Cardiac muscle cell (in vitro differentiated cells and primary cell): Measurements from ENCODE around the gene CYP2D6. TPM values are rescaled to one million over a fixed set of nuclear protein-coding genes. Genes with fewer than 3 reads are reported as not detected.

Experiments used
- DNase-seq, 2 donors: peaks; one replicate each; pipeline versions ENCODE4 v3.0.0 to v3.0.0-alpha.2; 2010 to 2017; ENCODE audit warnings: low read depth in 1 of 2, low spot score in 1 of 2
- H3K27ac ChIP-seq: fragments of 200-600 bp; sonication (generic); 2 replicates; pipeline ENCODE4 v1.5.1; 2016
- H3K27me3 ChIP-seq: fragments of 200-600 bp; sonication (generic); 2 replicates; pipeline ENCODE4 v1.6.0; 2016; ENCODE audit warnings: control low read depth
- H3K36me3 ChIP-seq: fragments of 200-600 bp; sonication (generic); 2 replicates; pipeline ENCODE4 v1.5.1; 2016; ENCODE audit warnings: control low read depth
- H3K4me1 ChIP-seq: fragments of 200-600 bp; sonication (generic); 2 replicates; pipeline ENCODE4 v1.8.1; 2017; ENCODE audit warnings: low read depth, mild to moderate bottlenecking, mixed run types
- H3K4me3 ChIP-seq: fragments of 200-600 bp; sonication (generic); 2 replicates; pipeline ENCODE4 v1.5.1; 2016; ENCODE audit warnings: mild to moderate bottlenecking
- H3K9me3 ChIP-seq: fragments of 200-600 bp; sonication (generic); 2 replicates; pipeline ENCODE4 v1.5.1; 2017; ENCODE audit warnings: low read depth, mild to moderate bottlenecking, control low read depth
- CTCF ChIP-seq: IDR thresholded peaks from 2 replicates; pipeline ENCODE4 v1.5.1; 2012; ENCODE audit warnings: low read depth, mild to moderate bottlenecking, low read length
- polyA plus RNA-seq: library from polyadenylated mRNA; unstranded; fragments of >200 nt; fragmentation: Nextera tagmentation; extraction: Ambion mirVana; gene quantifications from 2 replicates; pipeline ENCODE4 v1.2.1, GENCODE V29; 2016
- total RNA-seq: library from RNA; depleted of rRNA; stranded (reverse); fragments of >200 nt; gene quantifications from 2 replicates; pipeline ENCODE4 v1.2.3, GENCODE V29; 2016

CYP2D6 gene
- total and polyA plus RNA-seq, 2 experiments from 2014 or later, result 2.2 to 2.6 TPM

DNA sequence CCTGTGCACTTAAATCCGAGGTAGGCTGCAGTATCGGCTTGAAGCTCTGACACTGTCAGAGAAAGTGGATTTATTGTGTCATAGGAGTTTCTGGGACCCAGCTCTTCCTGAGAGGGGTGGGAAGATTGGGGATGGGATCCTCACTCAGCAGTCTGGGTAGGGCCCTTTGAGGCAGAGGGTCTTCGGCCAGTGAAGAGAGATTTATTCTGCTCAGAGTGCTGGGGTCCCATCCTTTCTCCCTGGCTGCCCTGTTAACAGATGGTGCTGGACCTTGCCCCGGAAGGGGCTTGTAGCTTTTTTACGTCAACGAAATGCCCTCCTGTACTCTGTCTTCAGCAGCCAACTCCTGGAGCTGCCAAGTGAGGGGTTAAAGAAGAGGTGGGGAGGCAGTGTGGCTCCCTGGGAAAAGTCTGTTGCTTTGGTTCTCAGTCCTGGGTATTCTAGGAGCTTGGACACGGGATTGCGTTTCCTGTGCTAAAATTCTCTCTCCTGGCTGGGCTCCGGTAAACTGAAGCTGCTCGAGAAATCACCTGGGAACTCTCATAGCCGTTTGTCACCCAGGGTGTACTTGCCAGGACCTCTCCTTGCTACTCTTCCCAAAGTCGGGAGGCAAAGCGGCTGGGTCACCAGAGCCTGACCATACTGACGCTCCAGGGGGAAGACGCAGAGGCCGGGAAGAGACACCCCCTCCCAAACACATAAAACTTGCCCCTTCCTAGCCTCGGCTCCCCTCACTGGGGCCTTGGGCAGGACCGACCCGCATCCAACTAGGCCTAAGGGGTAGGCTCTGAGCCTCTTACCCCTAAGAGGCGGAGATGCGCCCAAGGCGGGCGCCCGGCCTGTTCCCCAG, 51.9 kb downstream of the CYP2D6 start:
- peak in 1 of 2 donors; percentile 24 for DNase-seq
- no peaks in the 10 kb centered on the region for H3K27me3 ChIP-seq
- no peaks in the 10 kb centered on the region for H3K9me3 ChIP-seq
- TF ChIP-seq CTCF, result no peak
- peak overlapping the region; percentile 96 for H3K27ac ChIP-seq
- H3K4me1 ChIP-seq, result peaks cover 12% of the 10 kb centered on the region
- peaks cover 14% of the 10 kb centered on the region for H3K36me3 ChIP-seq
- peak overlapping the region; percentile 57 for H3K4me3 ChIP-seq

- H3K9me3 ChIP-seq, result no peaks in the 10 kb centered on the region
- peaks cover 20% of the 10 kb centered on the region for H3K4me1 ChIP-seq
- no peaks in the 10 kb centered on the region for H3K27me3 ChIP-seq
- H3K4me3 ChIP-seq, result no peak overlapping the region
- peaks cover 9% of the 10 kb centered on the region for H3K36me3 ChIP-seq
- peak overlapping the region; percentile 96 for H3K27ac ChIP-seq
- DNase-seq, result no peak
- TF ChIP-seq CTCF, result no peak
Measured at GRCh38 chr22:42077486-42078125, 53.0 kb downstream of the CYP2D6 start.

DNA sequence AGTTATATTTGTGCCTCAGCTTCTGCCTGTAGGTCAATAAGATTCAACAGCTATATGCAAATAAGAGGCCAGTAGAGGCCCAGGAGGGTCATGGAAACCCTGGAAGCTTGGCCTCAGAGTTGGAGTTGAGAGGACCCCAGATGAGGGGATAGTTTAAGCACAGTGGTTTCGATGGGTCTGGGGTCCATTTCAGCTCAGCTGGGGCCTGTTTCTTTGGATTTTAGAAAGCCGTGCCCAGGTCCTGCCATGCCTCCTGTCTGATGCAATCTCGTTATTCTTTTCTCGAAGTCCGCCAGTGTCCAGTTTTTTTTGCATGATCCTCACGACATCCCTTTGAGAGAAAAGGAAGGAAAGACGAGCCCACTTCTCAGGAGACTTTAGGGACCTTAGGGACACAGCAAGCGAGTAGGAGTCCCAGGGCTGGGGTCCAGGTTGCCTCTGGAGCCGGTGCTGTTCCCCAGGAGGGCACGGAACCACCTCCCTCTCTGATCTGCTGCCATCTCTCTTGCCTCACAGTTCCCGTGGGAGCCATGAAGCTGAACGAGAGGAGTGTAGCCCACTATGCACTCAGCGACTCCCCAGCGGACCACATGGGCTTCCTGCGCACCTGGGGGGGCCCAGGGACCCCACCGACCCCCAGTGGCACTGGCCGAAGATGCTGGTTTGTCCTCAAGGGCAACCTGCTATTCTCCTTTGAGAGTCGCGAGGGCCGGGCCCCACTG, 53.7 kb downstream of the CYP2D6 start:
- Histone ChIP-seq H3K9me3 (no peaks in the 10 kb centered on the region), H3K4me1 (peaks cover 23% of the 10 kb centered on the region), H3K27ac (no peak overlapping the region), H3K27me3 (no peaks in the 10 kb centered on the region), H3K36me3 (peaks cover 2% of the 10 kb centered on the region), H3K4me3 (no peak overlapping the region)
- TF ChIP-seq CTCF, result no peak
- DNase-seq, result no peak

Other genes with a start within 250 kb of the CYP2D6 start
- not detected in 2 replicates for gene SHISA8, start 215.7 kb downstream of the CYP2D6 start, total RNA-seq
- gene SHISA8, start 215.7 kb downstream of the CYP2D6 start, polyA plus RNA-seq, result 0.16 TPM in 1 of 2 replicates, not detected in the other
- 0.14 and 1.9 TPM in 2 replicates for gene TNFRSF13C, start 204.0 kb downstream of the CYP2D6 start, total RNA-seq
- 1.1 TPM in 2 replicates for gene TNFRSF13C, start 204.0 kb downstream of the CYP2D6 start, polyA plus RNA-seq
- 22.0 and 26.7 TPM in 2 replicates for gene CENPM, start 183.7 kb downstream of the CYP2D6 start, total RNA-seq
- 25.8 and 37.0 TPM in 2 replicates for gene CENPM, start 183.7 kb downstream of the CYP2D6 start, polyA plus RNA-seq
- 3.6 and 3.9 TPM in 2 replicates for gene SEPTIN3, start 161.4 kb downstream of the CYP2D6 start, total RNA-seq
- gene SEPTIN3, start 161.4 kb downstream of the CYP2D6 start, polyA plus RNA-seq, result 2.9 and 3.4 TPM in 2 replicates
- gene WBP2NL, start 132.0 kb downstream of the CYP2D6 start, total RNA-seq, result not detected in 2 replicates
- gene WBP2NL, start 132.0 kb downstream of the CYP2D6 start, polyA plus RNA-seq, result not detected in 2 replicates
- gene NAGA, start 60.0 kb downstream of the CYP2D6 start, total RNA-seq, result 31.7 and 34.9 TPM in 2 replicates
- 22.8 and 29.7 TPM in 2 replicates for gene NAGA, start 60.0 kb downstream of the CYP2D6 start, polyA plus RNA-seq
- gene PHETA2, start 56.6 kb downstream of the CYP2D6 start, total RNA-seq, result 1.1 and 2.2 TPM in 2 replicates
- 0.68 and 1.1 TPM in 2 replicates for gene PHETA2, start 56.6 kb downstream of the CYP2D6 start, polyA plus RNA-seq
- 9.2 and 10.3 TPM in 2 replicates for gene SMDT1, start 51.1 kb downstream of the CYP2D6 start, total RNA-seq
- 212 and 237 TPM in 2 replicates for gene SMDT1, start 51.1 kb downstream of the CYP2D6 start, polyA plus RNA-seq
- 134 and 186 TPM in 2 replicates for gene NDUFA6, start 40.0 kb downstream of the CYP2D6 start, total RNA-seq
- 289 and 324 TPM in 2 replicates for gene NDUFA6, start 40.0 kb downstream of the CYP2D6 start, polyA plus RNA-seq
- 46.4 and 48.8 TPM in 2 replicates for gene TCF20, start 139.8 kb upstream of the CYP2D6 start, total RNA-seq
- 5.7 and 6.4 TPM in 2 replicates for gene TCF20, start 139.8 kb upstream of the CYP2D6 start, polyA plus RNA-seq